Caco-2 (cell line): ENCODE data around the gene RIMS3. TPM values are rescaled to one million over a fixed set of nuclear protein-coding genes. Genes with fewer than 3 reads are reported as not detected.

Experiments used
- total RNA-seq: library from RNA; stranded (reverse); gene quantifications from 2 replicates; pipeline ENCODE4 v1.2.3, GENCODE V29; 2022

Gene RIMS3
- total RNA-seq, 1 experiment from 2014 or later = 3.1 TPM

Other genes starting within 250 kb of the RIMS3 start
- gene ZFP69B, start 215.2 kb downstream of the RIMS3 start, total RNA-seq = 1.2 TPM in 2 replicates
- 2.5 and 2.6 TPM in 2 replicates for gene ZFP69, start 188.4 kb downstream of the RIMS3 start, total RNA-seq
- 6.4 and 9.1 TPM in 2 replicates for gene EXO5, start 156.9 kb downstream of the RIMS3 start, total RNA-seq
- gene ZNF684, start 134.0 kb downstream of the RIMS3 start, total RNA-seq = 2.6 and 3.2 TPM in 2 replicates
- 45.5 and 61.6 TPM in 2 replicates for gene NFYC, start 26.0 kb upstream of the RIMS3 start, total RNA-seq
- gene KCNQ4, start 118.1 kb upstream of the RIMS3 start, total RNA-seq = 1.4 and 1.6 TPM in 2 replicates
- gene CITED4, start 196.7 kb upstream of the RIMS3 start, total RNA-seq = 17.8 and 19.5 TPM in 2 replicates